Panc1 (cell line): Measurements from ENCODE around the gene SGPL1. TPM values are rescaled to one million over a fixed set of nuclear protein-coding genes. Genes with fewer than 3 reads are reported as not detected.

Experiments
- ATAC-seq: fragments of 200-7000 bp; cut with Tn5 transposase; 2 replicates; pipeline ENCODE4 v1.9.1; 2020; ENCODE audit warnings: mild to moderate bottlenecking, moderate library complexity
- BruUV-seq: library from RNA; stranded (reverse); fragments of 400-500 nt; replicated peaks from 2 replicates; lab custom pipeline; 2021; lab: Mats Ljungman, UMichigan
- CTCF ChIA-PET: fragments of 300-600 bp; sonication (Branson Sonifier 250); formaldehyde crosslinking; loops from one replicate; lab custom pipeline; 2022; ENCODE audit warnings: antibody characterized with exemption; lab: Charles Lee
- POLR2A ChIA-PET: fragments of 300-600 bp; sonication (Branson Sonifier 250); formaldehyde crosslinking; loops from one replicate; lab custom pipeline; 2022; ENCODE audit warnings: antibody characterized with exemption; lab: Charles Lee
- DNase-seq: peaks from one replicate; pipeline ENCODE4 v3.0.0-alpha.2; 2010; ENCODE audit warnings: low read depth, low spot score
- H3K27ac ChIP-seq: 2 replicates; pipeline ENCODE4 v1.5.1; 2011; ENCODE audit warnings: mild to moderate bottlenecking, low read length, inconsistent platforms
- H3K27me3 ChIP-seq: fragments of 200-500 bp; sonication (Bioruptor generic); 2 replicates; pipeline ENCODE4 v1.6.0; 2014; ENCODE audit warnings: low read length, inconsistent platforms; ENCODE audit not compliant: control insufficient read depth, insufficient read depth
- H3K36me3 ChIP-seq: fragments of 200-500 bp; sonication (Bioruptor generic); 2 replicates; pipeline ENCODE4 v1.5.1; 2014; ENCODE audit warnings: inconsistent platforms, mild to moderate bottlenecking, low read length, moderate library complexity; ENCODE audit not compliant: control insufficient read depth, insufficient read depth
- H3K4me1 ChIP-seq: 2 replicates; pipeline ENCODE4 v1.5.1; 2011; ENCODE audit warnings: inconsistent platforms, mild to moderate bottlenecking, low read length, moderate library complexity; ENCODE audit not compliant: control insufficient read depth, insufficient read depth
- H3K4me3 ChIP-seq, 2 experiments: 2 replicates each; pipeline ENCODE4 v1.5.1; 2011 to 2012; ENCODE audit warnings: low read depth in 2 of 2, low read length in 2 of 2, mild to moderate bottlenecking in 2 of 2, inconsistent platforms in 1 of 2, moderate library complexity in 1 of 2
- H3K9me3 ChIP-seq: fragments of 200-500 bp; sonication (Bioruptor generic); 2 replicates; pipeline ENCODE4 v1.5.1; 2014; ENCODE audit warnings: low read depth, mild to moderate bottlenecking, inconsistent platforms, low read length, moderate library complexity; ENCODE audit not compliant: control insufficient read depth, insufficient read depth
- CTCF ChIP-seq: fragments of 450-650 bp; IDR thresholded peaks from 2 replicates; pipeline ENCODE4 v1.5.1; 2017; ENCODE audit warnings: mild to moderate bottlenecking
- POLR2AphosphoS5 ChIP-seq: IDR thresholded peaks from 2 replicates; pipeline ENCODE4 v1.6.1; 2012; ENCODE audit warnings: mild to moderate bottlenecking, low read depth, low read length, moderate library complexity
- REST ChIP-seq, 2 experiments: IDR thresholded peaks; 2 replicates each; pipeline ENCODE4 v1.6.1; 2011 to 2012; ENCODE audit warnings: low read depth in 2 of 2, control low read depth in 1 of 2, low read length in 1 of 2, mild to moderate bottlenecking in 1 of 2, moderate library complexity in 1 of 2; ENCODE audit not compliant: insufficient read depth in 1 of 2
- SIN3A ChIP-seq: IDR thresholded peaks from 2 replicates; pipeline ENCODE4 v1.6.1; 2012; ENCODE audit warnings: low read depth, mild to moderate bottlenecking, low read length, moderate library complexity, borderline replicate concordance; ENCODE audit not compliant: insufficient read depth
- TCF7L2 ChIP-seq: IDR thresholded peaks from 2 replicates; pipeline ENCODE4 v1.6.1; 2011; ENCODE audit warnings: mild to moderate bottlenecking, low read depth, low read length, inconsistent platforms
- in situ Hi-C: cut with HindIII; loops from 2 replicates; pipeline ENCODE4 v1.10.0; 2016; ENCODE audit warnings: low sequenced_read_pairs, low pct_unique_long_range_greater_than_20kb
- intact Hi-C: fragments of 100-400 bp; cut with micrococcal nuclease; formaldehyde crosslinking; loops from one replicate; pipeline ENCODE4 v1.10.0; 2022; ENCODE audit not compliant: unreplicated experiment
- total RNA-seq: library from RNA; stranded (reverse); gene quantifications from one replicate; pipeline ENCODE4 v1.2.1, GENCODE V29; 2021; ENCODE audit not compliant: unreplicated experiment

SGPL1 gene
- total RNA-seq, 1 experiment from 2014 or later: 103 TPM

DNA sequence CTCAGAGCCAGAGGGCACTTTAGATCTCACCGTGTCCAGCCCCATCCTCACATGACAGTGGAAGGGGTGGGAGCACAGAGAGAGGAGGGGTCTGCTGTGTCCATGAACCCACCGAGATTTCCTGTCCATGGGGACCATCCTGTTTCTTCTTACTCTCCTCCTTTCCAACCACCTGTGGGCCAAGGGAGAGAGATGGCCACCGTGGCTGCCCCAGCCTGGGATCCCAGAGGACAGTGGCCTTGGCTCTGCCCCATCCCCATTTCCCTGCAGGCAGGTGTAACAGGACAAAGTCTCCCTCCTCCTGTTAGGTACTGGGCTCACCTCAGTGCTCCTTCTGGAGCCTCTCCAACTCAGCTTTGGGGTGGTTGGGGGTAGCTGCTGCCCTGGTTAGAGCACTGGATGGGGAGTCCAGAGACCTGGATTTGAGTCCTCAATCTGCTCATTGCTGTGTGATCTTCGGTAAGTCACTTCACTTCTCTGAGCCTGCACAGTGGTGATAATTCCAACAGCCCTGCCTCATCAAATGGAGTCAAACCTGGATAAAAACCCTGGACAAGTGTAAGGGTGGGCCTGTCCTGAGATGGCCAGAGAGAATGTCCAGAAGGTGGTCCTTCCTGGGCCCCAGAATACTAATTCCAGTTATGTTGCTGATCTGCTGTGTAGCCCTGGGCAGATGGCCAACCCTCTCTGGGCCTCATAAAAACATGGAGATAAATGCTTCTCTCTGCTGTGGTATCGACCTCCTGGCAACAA lies 90.5 kb downstream of the SGPL1 start:
- CTCF ChIA-PET: no interaction called here

More for the DNA sequence above, 90.5 kb downstream of the SGPL1 start:
- H3K4me3 ChIP-seq: no peak overlapping the region
- intact Hi-C loops: no loop called here
- POLR2A ChIA-PET: no interaction called here
- no peaks in the 10 kb centered on the region for H3K4me1 ChIP-seq
- TF ChIP-seq POLR2AphosphoS5 (no peak), TCF7L2 (no peak), REST (IDR thresholded peaks at IDR 0.05; ENCODE audit: insufficient read depth in 1 of 2, low read depth in 2 of 2, low read length in 1 of 2) (no peak), SIN3A (no peak), CTCF (no peak)
- in situ Hi-C loops: no loop called here
- no peaks in the 10 kb centered on the region for H3K9me3 ChIP-seq
- no peak for ATAC-seq
- H3K36me3 ChIP-seq: no peaks in the 10 kb centered on the region
- no TSS peak for BruUV-seq
- no peak overlapping the region for H3K27ac ChIP-seq
- H3K27me3 ChIP-seq: no peaks in the 10 kb centered on the region
- no peak for DNase-seq
